GM12878 (cell line): ENCODE results near the gene THAP7. TPM values are rescaled to one million over a fixed set of nuclear protein-coding genes. Genes with fewer than 3 reads are reported as not detected.

Experiments
- ATAC-seq: fragments of 200-7000 bp; cut with Tn5 transposase; 3 replicates; pipeline ENCODE4 v1.9.1; 2020; ENCODE audit warnings: mild to moderate bottlenecking, moderate library complexity
- BruUV-seq: library from RNA; stranded (reverse); fragments of 400-500 nt; replicated peaks from 2 replicates; lab custom pipeline; 2021; lab: Mats Ljungman, UMichigan
- CTCF ChIA-PET: fragments of 300-600 bp; sonication (Branson Sonifier 250); formaldehyde crosslinking; extraction: SDS; loops from one replicate; lab custom pipeline; 2021; ENCODE audit warnings: inconsistent platforms; lab: Yijun Ruan, JAX
- POLR2A ChIA-PET: fragments of 350-600 bp; formaldehyde crosslinking; extraction: SDS; loops from one replicate; lab custom pipeline; 2021; ENCODE audit warnings: inconsistent platforms; lab: Charles Lee
- RAD21 ChIA-PET: fragments of 300-600 bp; sonication (Branson Sonifier 250); formaldehyde crosslinking; loops from one replicate; lab custom pipeline; 2023; ENCODE audit warnings: antibody characterized with exemption; ENCODE audit not compliant: unreplicated experiment; lab: Charles Lee
- SMC1A ChIA-PET: fragments of 300-600 bp; sonication (Branson Sonifier 250); formaldehyde crosslinking; loops from one replicate; lab custom pipeline; 2023; ENCODE audit not compliant: unreplicated experiment, uncharacterized antibody; lab: Charles Lee
- DNase-seq: peaks from one replicate; pipeline ENCODE4 v3.0.0-alpha.2; 2011; ENCODE audit warnings: low read depth, low spot score
- FAIRE-seq: peaks from 3 replicates; lab custom pipeline; 2011; peaks lifted over from hg19 to GRCh38; lab: Jason Lieb, UNC
- H2AFZ ChIP-seq: 2 replicates; pipeline ENCODE4 v1.6.0; 2011; ENCODE audit warnings: low read depth, low read length, control low read depth; ENCODE audit not compliant: control insufficient read depth
- H3K27ac ChIP-seq: 2 replicates; pipeline ENCODE4 v1.5.1; 2011; ENCODE audit warnings: control low read depth; ENCODE audit not compliant: control insufficient read depth, insufficient read depth
- H3K27me3 ChIP-seq, 2 experiments: replicated peaks in 1 of 2; 2 replicates each; pipeline versions ENCODE4 v1.6.0 to v1.6.1; 2011; ENCODE audit warnings: low read length in 1 of 2; ENCODE audit not compliant: control insufficient read depth in 2 of 2, insufficient read depth in 2 of 2
- H3K36me3 ChIP-seq, 2 experiments: 2 replicates each; pipeline ENCODE4 v1.5.1; 2011; ENCODE audit warnings: low read length in 1 of 2; ENCODE audit not compliant: control insufficient read depth in 2 of 2, insufficient read depth in 2 of 2
- H3K4me1 ChIP-seq: 2 replicates; pipeline ENCODE4 v1.6.1; 2011; ENCODE audit warnings: mild to moderate bottlenecking, low read length, moderate library complexity, mixed read lengths; ENCODE audit not compliant: control insufficient read depth, insufficient read depth
- H3K4me2 ChIP-seq: 2 replicates; pipeline ENCODE4 v1.6.0; 2011; ENCODE audit warnings: control low read depth; ENCODE audit not compliant: control insufficient read depth, insufficient read depth
- H3K4me3 ChIP-seq: fragments of 200-600 bp; sonication (generic); 2 replicates; pipeline ENCODE4 v1.5.1; 2016
- H3K79me2 ChIP-seq: 2 replicates; pipeline ENCODE4 v1.6.0; 2011; ENCODE audit warnings: low read length; ENCODE audit not compliant: control insufficient read depth, insufficient read depth
- H3K9ac ChIP-seq: 2 replicates; pipeline ENCODE4 v1.8.0; 2011; ENCODE audit warnings: low read length, control low read depth, mixed read lengths; ENCODE audit not compliant: control insufficient read depth, insufficient read depth
- H3K9me3 ChIP-seq: replicated peaks from 3 replicates; pipeline ENCODE4 v1.5.1; 2011; ENCODE audit warnings: mild to moderate bottlenecking, low read length; ENCODE audit not compliant: control insufficient read depth, insufficient read depth
- H4K20me1 ChIP-seq: 2 replicates; pipeline ENCODE4 v1.6.0; 2011; ENCODE audit not compliant: control insufficient read depth, insufficient read depth
- BCL11A ChIP-seq: IDR thresholded peaks from 2 replicates; pipeline ENCODE4 v1.6.1; 2011; ENCODE audit warnings: low read depth, low read length
- BMI1 ChIP-seq: fragments of 450-650 bp; IDR thresholded peaks from 2 replicates; pipeline ENCODE4 v1.6.1; 2016; ENCODE audit warnings: mild to moderate bottlenecking, moderate library complexity, borderline replicate concordance
- CHD1 ChIP-seq: IDR thresholded peaks from 2 replicates; pipeline ENCODE4 v1.6.1; 2012; ENCODE audit warnings: low read depth, low read length, improper control_type of control experiment
- CUX1 ChIP-seq: IDR thresholded peaks from 2 replicates; pipeline ENCODE4 v1.6.1; 2012; ENCODE audit warnings: improper control_type of control experiment, low read depth, low read length; ENCODE audit not compliant: insufficient replicate concordance
- FOXK2 ChIP-seq: fragments of 450-650 bp; IDR thresholded peaks from 2 replicates; pipeline ENCODE4 v1.6.1; 2017; ENCODE audit warnings: mild to moderate bottlenecking, moderate library complexity
- HDAC2 ChIP-seq: fragments of 200-600 bp; sonication (generic); IDR thresholded peaks from 2 replicates; pipeline ENCODE4 v1.6.1; 2017
- IRF4 ChIP-seq: IDR thresholded peaks from 2 replicates; pipeline ENCODE4 v1.6.1; 2011; ENCODE audit warnings: low read depth, low read length
- JUND ChIP-seq: IDR thresholded peaks from 2 replicates; pipeline ENCODE4 v1.6.1; 2012; ENCODE audit warnings: low read depth, mild to moderate bottlenecking, low read length, improper control_type of control experiment, moderate library complexity
- LARP7 ChIP-seq: fragments of 450-650 bp; IDR thresholded peaks from 2 replicates; pipeline ENCODE4 v1.6.1; 2017; ENCODE audit warnings: mild to moderate bottlenecking
- POLR2AphosphoS2 ChIP-seq: IDR thresholded peaks from 2 replicates; pipeline ENCODE4 v1.6.1; 2011; ENCODE audit warnings: low read depth, mild to moderate bottlenecking, low read length, improper control_type of control experiment, moderate library complexity
- WRNIP1 ChIP-seq: IDR thresholded peaks from 2 replicates; pipeline ENCODE4 v1.6.1; 2011; ENCODE audit warnings: low read depth, low read length, improper control_type of control experiment, borderline replicate concordance
- ZNF274 ChIP-seq: IDR thresholded peaks from one replicate; pipeline ENCODE4 v1.8.0; 2011; ENCODE audit not compliant: insufficient read length, insufficient read depth
- WGBS: methylation state at CpG from one replicate; pipeline ENCODE4 v1.1.6; 2016; ENCODE audit warnings: low lambda C conversion rate; ENCODE audit not compliant: insufficient replicate concordance, insufficient coverage; ENCODE audit errors: missing lambda C conversion rate; 5-methylcytosine and 5-hydroxymethylcytosine counted together
- in situ Hi-C: fragments of 300-500 bp; cut with MboI; formaldehyde crosslinking; loops from 9 replicates; pipeline ENCODE4 v1.14.3; 2018; ENCODE audit warnings: mixed read lengths
- intact Hi-C: fragments of 100-400 bp; cut with micrococcal nuclease; formaldehyde crosslinking; loops from one replicate; pipeline ENCODE4 v1.14.2; 2022; ENCODE audit not compliant: unreplicated experiment
- polyA plus RNA-seq, 11 experiments: library from polyadenylated mRNA; depleted of rRNA in 4 of 11; unstranded in 6 of 11; stranded (reverse) in 5 of 11; fragments of >200 nt; fragmentation: Nextera tagmentation in 4 of 11; fragmentation: Illumina TruSeq in 1 of 11; extraction: Ambion mirVana in 4 of 11; extraction: Trizol in 1 of 11; gene quantifications; 1 replicate in 1 of 11; 2 replicates in 10 of 11; pipeline versions ENCODE4 v1.2.1 to v1.2.3, GENCODE V29; 2011 to 2016; ENCODE audit warnings: inconsistent platforms in 2 of 11, missing spikeins in 2 of 11, low read depth in 1 of 11
- total RNA-seq, 4 experiments: library from RNA; depleted of rRNA in 3 of 4; stranded (reverse); fragments of >200 nt in 3 of 4; fragmentation: Illumina TruSeq in 1 of 4; extraction: Trizol in 1 of 4; gene quantifications; 2 replicates each; pipeline versions ENCODE4 v1.2.1 to v1.2.3, GENCODE V29; 2013 to 2021
- TF ChIP-seq, protein P1 (sequence below): fragments of 450-650 bp; IDR thresholded peaks from 2 replicates; pipeline ENCODE4 v1.6.1; 2017; ENCODE audit warnings: mild to moderate bottlenecking, moderate library complexity

THAP7 gene
- total and polyA plus RNA-seq, 10 of the 15 experiments (the other 5 are each of a cell fraction or from before 2014, with no cell fraction given), result 0.66 to 58.3 (median 26.3) TPM

DNA sequence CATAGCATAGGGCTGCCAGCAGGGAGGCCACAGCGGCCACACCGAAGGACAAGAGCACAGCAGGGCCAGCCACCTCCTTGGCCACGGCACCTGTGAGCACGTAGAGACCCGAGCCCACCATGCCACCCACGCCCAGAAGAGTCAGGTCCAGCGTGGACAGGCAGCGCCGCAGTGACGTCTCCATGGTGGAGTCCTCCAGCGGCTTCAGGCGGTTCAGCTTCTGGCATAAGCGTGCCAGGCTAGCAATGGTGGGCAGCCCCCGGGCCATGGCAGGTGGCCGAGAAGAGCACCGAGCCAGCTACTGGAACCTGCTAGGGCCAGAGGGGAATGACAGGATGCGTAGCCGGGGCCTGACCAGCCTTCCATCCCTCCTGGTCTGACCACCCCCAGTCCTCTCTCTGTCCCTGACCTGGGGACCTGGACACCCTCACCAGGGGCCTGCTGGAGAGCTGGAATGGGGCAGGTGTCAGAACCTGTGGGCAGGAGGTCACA, 29.7 kb upstream of the THAP7 start (continued):
- TF ChIP-seq, protein P1, sequence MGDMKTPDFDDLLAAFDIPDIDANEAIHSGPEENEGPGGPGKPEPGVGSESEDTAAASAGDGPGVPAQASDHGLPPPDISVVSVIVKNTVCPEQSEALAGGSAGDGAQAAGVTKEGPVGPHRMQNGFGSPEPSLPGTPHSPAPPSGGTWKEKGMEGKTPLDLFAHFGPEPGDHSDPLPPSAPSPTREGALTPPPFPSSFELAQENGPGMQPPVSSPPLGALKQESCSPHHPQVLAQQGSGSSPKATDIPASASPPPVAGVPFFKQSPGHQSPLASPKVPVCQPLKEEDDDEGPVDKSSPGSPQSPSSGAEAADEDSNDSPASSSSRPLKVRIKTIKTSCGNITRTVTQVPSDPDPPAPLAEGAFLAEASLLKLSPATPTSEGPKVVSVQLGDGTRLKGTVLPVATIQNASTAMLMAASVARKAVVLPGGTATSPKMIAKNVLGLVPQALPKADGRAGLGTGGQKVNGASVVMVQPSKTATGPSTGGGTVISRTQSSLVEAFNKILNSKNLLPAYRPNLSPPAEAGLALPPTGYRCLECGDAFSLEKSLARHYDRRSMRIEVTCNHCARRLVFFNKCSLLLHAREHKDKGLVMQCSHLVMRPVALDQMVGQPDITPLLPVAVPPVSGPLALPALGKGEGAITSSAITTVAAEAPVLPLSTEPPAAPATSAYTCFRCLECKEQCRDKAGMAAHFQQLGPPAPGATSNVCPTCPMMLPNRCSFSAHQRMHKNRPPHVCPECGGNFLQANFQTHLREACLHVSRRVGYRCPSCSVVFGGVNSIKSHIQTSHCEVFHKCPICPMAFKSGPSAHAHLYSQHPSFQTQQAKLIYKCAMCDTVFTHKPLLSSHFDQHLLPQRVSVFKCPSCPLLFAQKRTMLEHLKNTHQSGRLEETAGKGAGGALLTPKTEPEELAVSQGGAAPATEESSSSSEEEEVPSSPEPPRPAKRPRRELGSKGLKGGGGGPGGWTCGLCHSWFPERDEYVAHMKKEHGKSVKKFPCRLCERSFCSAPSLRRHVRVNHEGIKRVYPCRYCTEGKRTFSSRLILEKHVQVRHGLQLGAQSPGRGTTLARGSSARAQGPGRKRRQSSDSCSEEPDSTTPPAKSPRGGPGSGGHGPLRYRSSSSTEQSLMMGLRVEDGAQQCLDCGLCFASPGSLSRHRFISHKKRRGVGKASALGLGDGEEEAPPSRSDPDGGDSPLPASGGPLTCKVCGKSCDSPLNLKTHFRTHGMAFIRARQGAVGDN, result no peak
- TF ChIP-seq, all 136 proteins: peak for 0

- BruUV-seq, result no TSS peak
- Histone ChIP-seq H4K20me1 (no peaks in the 10 kb centered on the region), H3K9me3 (no peaks in the 10 kb centered on the region), H2AFZ (no peak overlapping the region), H3K27me3 (no peaks in the 10 kb centered on the region; a peak in 1 of 4 replicates), H3K4me3 (no peak overlapping the region), H3K9ac (no peak overlapping the region), H3K4me2 (no peak overlapping the region), H3K79me2 (no peaks in the 10 kb centered on the region), H3K27ac (no peak overlapping the region), H3K4me1 (peaks cover 7% of the 10 kb centered on the region), H3K36me3 (no peaks in the 10 kb centered on the region)
- intact Hi-C loops, result no loop called here
- 58% methylated on average over 40 of the region's 40 CpGs for WGBS
- RAD21 ChIA-PET, result no interaction called here
- FAIRE-seq, result no peak
- POLR2A ChIA-PET, result interaction anchor here (0.5 kb wide), 1 partner anchor 16 kb away, joined by 3 read pairs; no protein-coding TSS in a partner anchor
- SMC1A ChIA-PET, result no interaction called here
- in situ Hi-C loops, result no loop called here
- CTCF ChIA-PET, result no interaction called here
- no peak for DNase-seq
- ATAC-seq, result no peak
- TF ChIP-seq LARP7, result no peak
- no peak for TF ChIP-seq CHD1
- no peak for TF ChIP-seq BMI1
- TF ChIP-seq BCL11A, result no peak
- TF ChIP-seq IRF4, result no peak
- TF ChIP-seq JUND, result no peak
- no peak for TF ChIP-seq CUX1
- TF ChIP-seq ZNF274, result no peak
- TF ChIP-seq HDAC2, result no peak
- no peak for TF ChIP-seq FOXK2
- TF ChIP-seq POLR2AphosphoS2, result no peak
- no peak for TF ChIP-seq WRNIP1
Measured at GRCh38 chr22:21030621-21031544, 29.0 kb upstream of the THAP7 start.
